ENCODE results near the gene SLC7A1.

The SLC7A1 gene

GRCh38 chr13:29474991-29475390, 120.5 kb downstream of the SLC7A1 start:
- no peak for TF ChIP-seq CTCF (IDR thresholded peaks at IDR 0.05; ENCODE audit: low read length, missing control alignments)
- H3K4me3 ChIP-seq (replicated peaks; ENCODE audit: low read depth, low read length): no peak overlapping the region
- DNase-seq (ENCODE audit: low read depth): peak; percentile 82

- DNase-seq (ENCODE audit: low read depth): no peak
- H3K4me3 ChIP-seq (replicated peaks; ENCODE audit: low read depth, low read length): no peak overlapping the region
- no peak for TF ChIP-seq CTCF (IDR thresholded peaks at IDR 0.05; ENCODE audit: low read length, missing control alignments)
Measured at GRCh38 chr13:29473166-29473565, 122.3 kb downstream of the SLC7A1 start.

GRCh38 chr13:29472332-29472961, 123.0 kb downstream of the SLC7A1 start:
- peak; percentile 76 for DNase-seq (ENCODE audit: low read depth)
- H3K4me3 ChIP-seq (replicated peaks; ENCODE audit: low read depth, low read length): no peak overlapping the region
- TF ChIP-seq CTCF (IDR thresholded peaks at IDR 0.05; ENCODE audit: low read length, missing control alignments): peak; percentile 100

- H3K4me3 ChIP-seq (replicated peaks; ENCODE audit: low read depth, low read length): no peak overlapping the region
- DNase-seq (ENCODE audit: low read depth): no peak
- no peak for TF ChIP-seq CTCF (IDR thresholded peaks at IDR 0.05; ENCODE audit: low read length, missing control alignments)
Measured at GRCh38 chr13:29471551-29471950, 123.9 kb downstream of the SLC7A1 start.

- peak; percentile 68 for DNase-seq (ENCODE audit: low read depth)
- no peak for TF ChIP-seq CTCF (IDR thresholded peaks at IDR 0.05; ENCODE audit: low read length, missing control alignments)
- H3K4me3 ChIP-seq (replicated peaks; ENCODE audit: low read depth, low read length): no peak overlapping the region
Measured at GRCh38 chr13:29465741-29466293, 129.7 kb downstream of the SLC7A1 start.

GRCh38 chr13:29464105-29464679, 131.3 kb downstream of the SLC7A1 start:
- TF ChIP-seq CTCF (IDR thresholded peaks at IDR 0.05; ENCODE audit: low read length, missing control alignments): no peak
- no peak overlapping the region for H3K4me3 ChIP-seq (replicated peaks; ENCODE audit: low read depth, low read length)
- no peak for DNase-seq (ENCODE audit: low read depth)
